HG02678 (cell line): ENCODE results near the gene CDKN2C.
"Not testable (repeated sequence)": the region's sequence is repeated elsewhere in the genome, so short reads cannot be mapped to it uniquely, and the experiment has no call there.

Experiments
- ATAC-seq: cut with Tn5 transposase; IDR thresholded peaks from one replicate; pipeline ENCODE4 v1.9.1; 2021; ENCODE audit warnings: mild to moderate bottlenecking, moderate library complexity; ENCODE audit not compliant: unreplicated experiment

The CDKN2C gene

GRCh38 chr1:50978144-50978851 lies 8.3 kb downstream of the CDKN2C start:
- ATAC-seq: peak; percentile 47

- no peak for ATAC-seq
Measured at GRCh38 chr1:50978852-50979781, 9.1 kb downstream of the CDKN2C start.

GRCh38 chr1:50979937-50980336 lies 9.9 kb downstream of the CDKN2C start:
- no peak for ATAC-seq

GRCh38 chr1:50980505-50980904 lies 10.5 kb downstream of the CDKN2C start:
- ATAC-seq: no peak

- no peak for ATAC-seq
Measured at GRCh38 chr1:50981741-50982140, 11.7 kb downstream of the CDKN2C start.

- no peak for ATAC-seq
Measured at GRCh38 chr1:50982611-50983010, 12.6 kb downstream of the CDKN2C start.

- ATAC-seq: no peak
Measured at GRCh38 chr1:50983219-50983802, 13.3 kb downstream of the CDKN2C start.

GRCh38 chr1:50985094-50985493 lies 15.0 kb downstream of the CDKN2C start:
- ATAC-seq: no peak

GRCh38 chr1:50986653-50987052 lies 16.6 kb downstream of the CDKN2C start:
- ATAC-seq: no peak

- no peak for ATAC-seq
Measured at GRCh38 chr1:50989694-50990093, 19.6 kb downstream of the CDKN2C start.

- ATAC-seq: no peak
Measured at GRCh38 chr1:50992532-50993318, 22.7 kb downstream of the CDKN2C start.

- ATAC-seq: no peak
Measured at GRCh38 chr1:50993645-50994044, 23.6 kb downstream of the CDKN2C start.

- ATAC-seq: no peak
Measured at GRCh38 chr1:50994997-50995396, 25.0 kb downstream of the CDKN2C start.

- no peak for ATAC-seq
Measured at GRCh38 chr1:50995651-50996050, 25.6 kb downstream of the CDKN2C start.

GRCh38 chr1:50996083-50996482 lies 26.0 kb downstream of the CDKN2C start:
- no peak for ATAC-seq

GRCh38 chr1:50999375-50999774 lies 29.3 kb downstream of the CDKN2C start:
- not testable (repeated sequence) for ATAC-seq

- ATAC-seq: peak; percentile 74
Measured at GRCh38 chr1:51000160-51000559, 30.1 kb downstream of the CDKN2C start.

- peak; percentile 36 for ATAC-seq
Measured at GRCh38 chr1:51000651-51001050, 30.6 kb downstream of the CDKN2C start.

- ATAC-seq: no peak
Measured at GRCh38 chr1:51002516-51002915, 32.5 kb downstream of the CDKN2C start.

GRCh38 chr1:51005549-51005948 lies 35.5 kb downstream of the CDKN2C start:
- ATAC-seq: not testable (repeated sequence)

- no peak for ATAC-seq
Measured at GRCh38 chr1:51009381-51009780, 39.3 kb downstream of the CDKN2C start.
